Right atrium auricular region (tissue), 2 donors: Measurements from ENCODE around the gene ERVMER34-1. TPM values are rescaled to one million over a fixed set of nuclear protein-coding genes. Genes with fewer than 3 reads are reported as not detected.

Experiments used
- DNase-seq: peaks from one replicate; pipeline ENCODE4 v3.0.0-alpha.2; 2019; ENCODE audit warnings: low spot score
- H3K27ac ChIP-seq, 2 donors: fragments of 200-600 bp; sonication (generic); 1 replicate in 1 of 2; 2 replicates in 1 of 2; pipeline ENCODE4 v1.5.1; 2016 to 2019
- H3K27me3 ChIP-seq, 2 donors: fragments of 200-600 bp; sonication (generic); one replicate each; pipeline versions ENCODE4 v1.5.1 to v1.6.0; 2017 to 2019
- H3K36me3 ChIP-seq: fragments of 200-600 bp; sonication (generic); one replicate; pipeline ENCODE4 v1.5.1; 2016
- H3K4me1 ChIP-seq, 2 donors: fragments of 200-600 bp; sonication (generic); one replicate each; pipeline versions ENCODE4 v1.5.1 to v1.6.0; 2017 to 2019
- H3K4me3 ChIP-seq, 2 donors: fragments of 200-600 bp; sonication (generic); 1 replicate in 1 of 2; 2 replicates in 1 of 2; pipeline ENCODE4 v1.5.1; 2017 to 2019; ENCODE audit warnings: mild to moderate bottlenecking in 1 of 2, moderate library complexity in 1 of 2
- H3K9me3 ChIP-seq, 2 donors: fragments of 200-600 bp; sonication (generic); one replicate each; pipeline ENCODE4 v1.5.1; 2019
- CTCF ChIP-seq, 2 donors: fragments of 200-600 bp; sonication (generic); IDR thresholded peaks; one replicate each; pipeline ENCODE4 v1.5.1; 2019; ENCODE audit warnings: antibody characterized with exemption in 2 of 2
- microRNA-seq, 2 donors: library from miRNA; unstranded; fragments of <30 nt; microRNA quantifications; one replicate each; pipeline ENCODE4, GENCODE V29; 2016 to 2017; ENCODE audit warnings: borderline number of aligned reads in 2 of 2, borderline replicate concordance in 1 of 2
- total RNA-seq, 2 donors: library from RNA; depleted of rRNA; stranded (reverse); fragments of >200 nt; gene quantifications; one replicate each; pipeline ENCODE4 v1.1.0, GENCODE V29; 2016

The ERVMER34-1 gene
- total RNA-seq, 2 donors from 2014 or later: 2.6 to 3.9 TPM

GRCh38 chr4:52704133-52704532 lies 47.1 kb downstream of the ERVMER34-1 start:
- Histone ChIP-seq H3K36me3 (no peaks in the 10 kb centered on the region), H3K9me3 (no peaks in the 10 kb centered on the region), H3K27ac (no peak overlapping the region), H3K4me1 (peaks cover 0 to 3% of the 10 kb centered on the region in 2 donors), H3K4me3 (no peak overlapping the region), H3K27me3 (no peaks in the 10 kb centered on the region)
- TF ChIP-seq CTCF (IDR thresholded peaks at IDR 0.05): no peak
- DNase-seq: no peak

GRCh38 chr4:52701207-52701606 lies 50.0 kb downstream of the ERVMER34-1 start:
- Histone ChIP-seq H3K9me3 (no peaks in the 10 kb centered on the region), H3K4me3 (no peak overlapping the region), H3K27ac (no peak overlapping the region), H3K4me1 (peaks cover 0 to 3% of the 10 kb centered on the region in 2 donors), H3K36me3 (no peaks in the 10 kb centered on the region), H3K27me3 (no peaks in the 10 kb centered on the region)
- no peak for DNase-seq
- no peak for TF ChIP-seq CTCF (IDR thresholded peaks at IDR 0.05)

DNA sequence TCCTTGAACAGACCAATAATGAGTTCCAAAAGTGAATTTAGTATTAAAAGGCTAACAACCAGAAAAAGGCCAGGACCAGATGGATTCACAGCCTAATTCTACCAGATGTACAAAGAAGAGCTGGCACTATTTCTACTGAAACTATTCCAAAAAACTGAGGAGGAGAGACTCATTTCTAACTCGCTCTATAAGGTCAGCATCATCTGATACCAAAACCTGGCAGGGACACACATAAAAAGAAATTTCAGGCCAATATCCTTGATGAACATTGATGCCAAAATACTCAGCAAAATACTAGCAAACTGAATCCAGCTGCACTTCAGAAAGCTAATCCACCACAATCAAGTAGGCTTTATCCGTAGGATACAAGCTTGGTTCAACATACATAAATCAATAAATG lies 56.3 kb downstream of the ERVMER34-1 start:
- Histone ChIP-seq H3K27ac (no peak overlapping the region), H3K9me3 (peaks cover 9 to 16% of the 10 kb centered on the region in 2 donors), H3K36me3 (no peaks in the 10 kb centered on the region), H3K27me3 (no peaks in the 10 kb centered on the region), H3K4me3 (no peak overlapping the region), H3K4me1 (peaks cover 0 to 3% of the 10 kb centered on the region in 2 donors)
- TF ChIP-seq CTCF (IDR thresholded peaks at IDR 0.05): no peak
- no peak for DNase-seq

- Histone ChIP-seq H3K4me3 (no peak overlapping the region), H3K27me3 (no peaks in the 10 kb centered on the region), H3K27ac (no peak overlapping the region), H3K9me3 (peaks cover 9 to 16% of the 10 kb centered on the region in 2 donors), H3K36me3 (no peaks in the 10 kb centered on the region), H3K4me1 (no peaks in the 10 kb centered on the region)
- no peak for TF ChIP-seq CTCF (IDR thresholded peaks at IDR 0.05)
- no peak for DNase-seq
Observed at GRCh38 chr4:52693492-52693891, 57.7 kb downstream of the ERVMER34-1 start.

Small RNA genes lying within 50 kb of the gene (microRNA-seq; reads per million reads assigned to microRNA genes)
- 0.71 to 4.2 reads per million in 2 donors for gene MIR4449

Other genes starting within 250 kb of the ERVMER34-1 start
- 10 to 100 TPM; 19.1 to 28.0 TPM for gene USP46, start 92.1 kb downstream of the ERVMER34-1 start, total RNA-seq
- gene RASL11B, start 110.9 kb upstream of the ERVMER34-1 start, total RNA-seq: 10 to 100 TPM; 10.9 to 12.2 TPM